GM13976 (cell line): ENCODE measurements around the gene HSD11B1.

Experiments
- DNase-seq: peaks from one replicate; pipeline ENCODE4 v3.0.0; 2012; ENCODE audit warnings: low spot score
- in situ Hi-C: fragments of 300-500 bp; cut with MboI; formaldehyde crosslinking; loops from one replicate; pipeline ENCODE4 v1.12.0; 2022; ENCODE audit warnings: low sequenced_read_pairs, mixed read lengths, inconsistent platforms; ENCODE audit not compliant: unreplicated experiment
- TF ChIP-seq, protein P1 (sequence below): IDR thresholded peaks from 2 replicates; pipeline ENCODE4 v1.5.1; 2012; ENCODE audit warnings: borderline replicate concordance, mild to moderate bottlenecking; ENCODE audit not compliant: insufficient read depth; ENCODE audit errors: extremely low read depth, missing control alignments, control extremely low read depth

Gene HSD11B1

DNA sequence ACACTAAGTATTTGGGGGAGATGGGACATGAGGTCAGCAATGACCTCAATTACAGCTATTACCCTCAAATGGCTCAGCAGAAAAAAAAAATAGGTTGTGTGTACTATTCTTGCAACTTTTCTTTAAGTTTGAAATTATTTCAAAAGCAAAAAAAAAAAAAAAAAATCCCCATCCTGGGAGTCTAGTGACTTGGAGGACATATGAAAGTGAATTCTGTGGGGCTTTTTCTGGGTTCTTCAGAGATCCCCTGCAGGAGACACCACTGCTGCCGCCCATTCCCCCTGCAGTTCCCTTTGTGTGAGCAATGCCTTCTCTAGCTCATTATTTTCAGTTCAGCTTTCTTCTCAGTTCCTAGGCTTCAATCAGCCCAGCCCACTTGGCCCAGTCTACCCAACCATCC lies 16.7 kb downstream of the HSD11B1 start:
- in situ Hi-C loops = no loop called here
- TF ChIP-seq, protein P1, sequence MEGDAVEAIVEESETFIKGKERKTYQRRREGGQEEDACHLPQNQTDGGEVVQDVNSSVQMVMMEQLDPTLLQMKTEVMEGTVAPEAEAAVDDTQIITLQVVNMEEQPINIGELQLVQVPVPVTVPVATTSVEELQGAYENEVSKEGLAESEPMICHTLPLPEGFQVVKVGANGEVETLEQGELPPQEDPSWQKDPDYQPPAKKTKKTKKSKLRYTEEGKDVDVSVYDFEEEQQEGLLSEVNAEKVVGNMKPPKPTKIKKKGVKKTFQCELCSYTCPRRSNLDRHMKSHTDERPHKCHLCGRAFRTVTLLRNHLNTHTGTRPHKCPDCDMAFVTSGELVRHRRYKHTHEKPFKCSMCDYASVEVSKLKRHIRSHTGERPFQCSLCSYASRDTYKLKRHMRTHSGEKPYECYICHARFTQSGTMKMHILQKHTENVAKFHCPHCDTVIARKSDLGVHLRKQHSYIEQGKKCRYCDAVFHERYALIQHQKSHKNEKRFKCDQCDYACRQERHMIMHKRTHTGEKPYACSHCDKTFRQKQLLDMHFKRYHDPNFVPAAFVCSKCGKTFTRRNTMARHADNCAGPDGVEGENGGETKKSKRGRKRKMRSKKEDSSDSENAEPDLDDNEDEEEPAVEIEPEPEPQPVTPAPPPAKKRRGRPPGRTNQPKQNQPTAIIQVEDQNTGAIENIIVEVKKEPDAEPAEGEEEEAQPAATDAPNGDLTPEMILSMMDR = no peak

DNA sequence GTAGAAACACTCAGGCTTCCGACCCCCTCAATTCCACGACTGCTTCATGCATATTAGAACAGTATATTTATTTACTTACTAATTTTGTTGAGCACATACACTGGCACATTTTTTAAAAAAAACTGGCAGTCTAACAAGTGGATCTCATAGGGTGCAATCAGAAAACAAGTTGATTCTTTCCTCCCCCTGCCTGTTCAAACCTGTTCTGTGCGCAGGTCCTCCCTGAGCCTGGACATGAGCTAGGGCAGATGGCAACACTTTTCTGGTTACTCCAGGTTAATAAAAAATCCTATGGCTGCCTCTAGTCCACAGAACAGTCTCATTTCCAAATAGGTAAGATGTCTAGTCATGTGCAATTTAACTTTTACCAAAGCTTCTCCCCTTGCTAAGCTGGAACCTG lies 18.6 kb downstream of the HSD11B1 start:
- in situ Hi-C loops = no loop called here
- TF ChIP-seq, protein P1 = no peak
- no peak for DNase-seq

More for the DNA sequence above, 16.7 kb downstream of the HSD11B1 start:
- no peak for DNase-seq

- in situ Hi-C loops = no loop called here
- TF ChIP-seq, protein P1 = no peak
These were observed 19.4 kb downstream of the HSD11B1 start for GRCh38 chr1:209723756-209724693.

DNA sequence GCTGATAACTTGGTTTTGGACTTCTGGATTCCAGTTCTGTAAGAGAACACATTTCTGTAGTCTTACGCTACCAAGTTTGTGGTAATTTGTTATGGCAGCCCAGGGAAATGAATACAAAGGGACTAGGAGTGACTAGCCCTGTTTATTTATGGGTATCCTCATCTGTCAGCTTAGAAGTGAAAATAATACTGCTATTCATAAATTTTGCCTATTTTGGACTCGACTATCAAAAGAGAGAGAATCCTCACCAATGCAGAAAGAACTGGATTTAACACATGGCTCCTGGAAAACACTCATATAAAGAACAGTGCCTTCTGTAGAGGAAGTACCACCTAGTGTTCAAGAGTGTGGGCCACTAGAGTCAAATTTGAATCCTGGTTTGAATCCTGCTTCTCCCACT lies 22.6 kb downstream of the HSD11B1 start:
- in situ Hi-C loops = no loop called here
- TF ChIP-seq, protein P1 = no peak
- no peak for DNase-seq

More at GRCh38 chr1:209723756-209724693, 19.4 kb downstream of the HSD11B1 start:
- DNase-seq = peak; percentile 30

- no peak for DNase-seq
- in situ Hi-C loops = no loop called here
- TF ChIP-seq, protein P1 = no peak
These were observed 23.1 kb downstream of the HSD11B1 start for GRCh38 chr1:209727785-209728184.

DNA sequence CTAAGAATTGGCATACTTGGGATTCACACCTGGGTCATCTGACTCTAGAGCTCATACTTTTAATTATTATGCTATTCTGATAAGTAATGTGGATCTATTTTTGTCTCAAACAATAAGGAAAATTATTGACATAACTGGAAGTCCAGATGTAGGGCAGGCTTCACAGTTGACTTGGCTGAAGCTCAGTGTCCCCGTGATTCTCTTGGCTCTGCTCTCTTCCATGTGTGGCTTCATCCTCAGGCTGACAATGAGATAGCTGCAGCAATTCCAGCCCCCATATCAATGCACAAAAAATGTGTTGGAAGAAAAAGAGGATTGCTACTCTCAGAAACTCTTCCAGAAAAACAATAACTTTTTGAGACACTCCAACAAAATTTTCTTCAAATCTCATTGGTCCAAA lies 23.8 kb downstream of the HSD11B1 start:
- in situ Hi-C loops = no loop called here
- DNase-seq = no peak
- TF ChIP-seq, protein P1 = no peak
